ENCODE results near the gene DNAH2.

The DNAH2 gene

DNA sequence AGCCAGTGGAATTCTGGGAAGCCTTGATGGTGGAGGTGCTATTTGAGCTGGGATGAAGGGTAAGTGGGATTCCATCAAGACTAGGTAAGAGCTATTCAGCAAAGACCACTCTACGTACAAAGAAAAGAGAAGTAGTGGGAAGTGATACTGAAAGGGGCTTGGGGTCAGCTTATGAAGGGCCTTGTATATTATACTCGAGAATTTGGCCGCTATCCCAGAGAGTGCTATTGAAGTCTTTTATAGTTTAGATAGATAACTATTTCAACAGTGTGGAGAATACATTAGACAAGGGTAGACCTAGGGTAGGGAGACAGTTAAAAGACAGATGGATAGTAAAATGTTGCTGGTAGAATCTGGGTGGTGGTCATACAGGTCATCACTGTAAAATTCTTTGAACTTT lies 10.3 kb downstream of the DNAH2 start:
- no peak for DNase-seq

- no peak for DNase-seq
These were observed 12.3 kb downstream of the DNAH2 start for GRCh38 chr17:7729816-7730215.

DNA sequence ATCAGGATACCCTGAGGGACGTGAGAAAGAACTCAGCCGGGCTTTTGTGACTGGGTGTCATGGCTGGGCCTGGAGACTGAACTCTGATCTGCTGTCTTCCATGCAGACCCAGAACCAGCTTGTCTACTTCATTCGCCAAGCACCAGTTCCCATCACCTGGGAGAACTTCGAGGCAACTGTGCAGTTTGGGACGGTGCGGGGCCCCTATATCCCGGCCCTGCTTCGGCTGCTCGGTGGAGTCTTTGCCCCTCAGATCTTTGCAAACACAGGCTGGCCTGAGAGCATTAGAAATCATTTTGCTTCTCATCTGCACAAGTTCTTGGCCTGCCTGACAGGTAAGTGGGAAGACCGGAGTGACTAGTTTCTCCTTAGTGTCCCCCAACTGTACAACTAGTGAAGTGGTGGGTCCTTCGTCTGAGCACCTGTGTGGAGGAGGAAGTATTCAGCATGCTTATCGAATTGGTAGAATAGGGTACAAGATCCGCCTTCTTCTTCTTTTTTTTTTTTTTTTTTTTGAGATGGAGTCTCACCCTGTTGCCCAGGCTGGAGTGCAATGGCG lies 15.5 kb downstream of the DNAH2 start:
- DNase-seq, result no peak

DNA sequence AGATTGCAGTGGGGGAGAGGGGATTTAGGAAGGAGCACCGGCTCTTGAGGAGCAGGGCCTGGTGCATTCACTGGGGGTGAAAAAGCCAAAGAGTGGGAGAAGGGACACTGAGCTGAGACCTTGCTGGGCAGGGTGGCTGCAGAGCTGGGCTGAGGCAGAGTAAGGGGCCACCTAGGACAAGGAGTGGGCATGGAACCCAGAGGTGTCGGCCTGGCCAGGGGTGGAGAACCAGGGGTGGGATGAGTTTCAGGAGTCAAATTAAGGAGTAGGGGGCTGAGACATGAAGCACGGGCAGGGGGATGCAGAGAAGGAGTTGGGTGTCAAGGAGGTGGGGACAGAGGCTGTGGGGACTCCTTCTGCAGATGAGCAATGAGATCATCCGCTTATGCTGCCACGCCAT lies 20.1 kb downstream of the DNAH2 start:
- no peak for DNase-seq

- DNase-seq, result no peak
These were observed 22.2 kb downstream of the DNAH2 start for GRCh38 chr17:7739746-7740145.

DNA sequence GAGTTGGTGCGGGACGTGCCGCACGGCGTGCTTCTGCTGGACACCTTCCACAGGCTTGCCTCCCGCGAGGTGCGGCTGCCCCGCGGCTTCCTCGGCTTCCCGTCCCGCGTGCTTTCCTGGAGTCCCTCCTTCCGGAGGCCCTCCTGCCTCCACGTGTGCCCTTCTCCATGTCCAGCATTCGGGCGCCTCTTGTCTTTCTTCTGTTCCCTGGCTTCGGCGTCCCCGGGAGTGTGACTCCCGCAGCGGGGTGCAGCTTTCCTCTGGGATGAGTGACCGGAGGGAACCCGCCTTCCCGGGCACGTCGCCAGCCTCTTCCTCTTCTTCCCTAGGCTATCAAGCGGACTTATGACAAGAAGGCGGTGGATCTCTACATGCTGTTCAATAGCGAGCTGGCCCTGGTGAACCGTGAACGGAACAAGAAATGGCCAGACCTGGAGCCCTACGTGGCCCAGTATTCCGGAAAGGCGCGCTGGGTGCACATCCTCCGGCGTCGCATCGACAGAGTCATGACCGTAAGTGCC lies 23.0 kb downstream of the DNAH2 start:
- no peak for DNase-seq

GRCh38 chr17:7742729-7743128 lies 25.2 kb downstream of the DNAH2 start:
- DNase-seq, result no peak

GRCh38 chr17:7744416-7744815 lies 26.9 kb downstream of the DNAH2 start:
- no peak for DNase-seq

DNA sequence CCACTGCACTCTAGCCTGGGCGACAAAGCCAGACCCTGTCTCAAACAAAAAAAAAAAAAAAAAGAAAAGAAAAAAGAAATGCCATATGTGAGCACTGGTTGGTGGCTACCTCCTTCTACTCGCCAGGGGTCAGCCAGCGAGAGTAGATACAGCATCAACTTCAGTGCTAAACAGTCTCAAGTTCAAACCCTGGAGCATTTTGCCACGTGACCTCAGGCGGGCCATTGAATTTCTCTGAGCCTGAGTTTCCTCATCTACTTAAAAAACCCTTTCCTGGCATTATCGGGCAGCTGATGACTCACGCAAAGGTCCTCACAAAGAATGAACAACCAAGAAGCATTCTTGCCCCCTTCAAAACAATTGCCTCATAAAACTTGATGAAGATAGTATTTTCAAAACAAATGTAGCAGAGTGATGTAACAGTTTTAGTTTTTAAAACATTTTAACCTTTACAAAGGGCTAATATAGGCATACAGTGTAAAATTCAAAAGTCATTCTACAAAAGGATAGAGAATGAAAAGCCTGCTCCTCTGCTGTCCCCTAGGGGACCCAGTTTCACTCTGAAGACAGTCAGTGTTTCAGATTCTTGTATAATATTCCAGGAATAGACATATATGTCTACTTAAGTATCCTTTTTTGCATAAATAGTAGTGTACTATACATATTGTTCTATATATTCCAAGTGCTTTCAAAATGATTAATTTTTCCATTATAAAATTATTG lies 28.4 kb downstream of the DNAH2 start:
- DNase-seq, result no peak

GRCh38 chr17:7747635-7748071 lies 30.1 kb downstream of the DNAH2 start:
- DNase-seq, result no peak

GRCh38 chr17:7748076-7748775 lies 30.7 kb downstream of the DNAH2 start:
- no peak for DNase-seq

- DNase-seq, result no peak
These were observed 32.8 kb downstream of the DNAH2 start for GRCh38 chr17:7750321-7750821.

GRCh38 chr17:7754656-7755055 lies 37.1 kb downstream of the DNAH2 start:
- no peak for DNase-seq

DNA sequence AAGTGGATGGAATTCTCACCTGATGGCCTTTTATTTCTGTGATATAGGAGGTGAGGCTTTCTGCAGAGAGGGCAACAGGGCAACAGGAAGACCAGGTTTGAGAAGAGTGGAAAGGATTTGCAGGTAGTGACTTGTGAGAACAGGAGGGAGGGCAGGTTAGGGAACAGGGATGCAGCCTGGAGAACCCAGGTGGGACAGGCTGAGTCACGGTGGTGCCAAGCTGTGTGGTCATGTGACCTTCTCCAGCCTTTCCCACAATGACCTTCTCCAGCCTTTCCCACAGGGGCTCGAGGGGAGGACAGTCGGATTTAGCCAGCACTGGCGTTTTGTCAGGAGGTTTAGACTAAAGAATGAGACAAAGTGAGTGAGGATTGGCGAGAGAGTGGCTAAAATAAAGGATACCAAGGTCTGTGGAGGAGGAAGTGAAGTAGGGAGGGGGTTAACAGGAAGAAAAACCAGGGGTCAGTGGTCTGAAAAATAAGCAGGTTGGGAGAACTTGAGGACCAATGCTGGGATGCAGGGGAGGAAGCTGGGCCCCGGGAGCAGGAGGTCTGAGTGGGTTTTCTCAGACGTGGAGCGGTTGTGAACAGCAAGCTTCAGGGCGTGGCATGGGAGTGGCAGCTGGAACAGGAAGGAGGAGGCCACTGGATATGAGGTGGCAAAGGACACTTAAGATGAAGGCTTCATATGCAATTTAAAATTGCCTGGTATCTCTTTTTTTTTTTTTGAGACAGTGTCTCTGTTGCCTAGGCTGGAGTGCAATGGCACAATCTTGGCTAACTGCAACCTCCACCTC lies 37.7 kb downstream of the DNAH2 start:
- no peak for DNase-seq

GRCh38 chr17:7756968-7757367 lies 39.4 kb downstream of the DNAH2 start:
- DNase-seq, result no peak

GRCh38 chr17:7763919-7764318 lies 46.4 kb downstream of the DNAH2 start:
- DNase-seq, result no peak

GRCh38 chr17:7767004-7767403 lies 49.5 kb downstream of the DNAH2 start:
- DNase-seq, result no peak

DNA sequence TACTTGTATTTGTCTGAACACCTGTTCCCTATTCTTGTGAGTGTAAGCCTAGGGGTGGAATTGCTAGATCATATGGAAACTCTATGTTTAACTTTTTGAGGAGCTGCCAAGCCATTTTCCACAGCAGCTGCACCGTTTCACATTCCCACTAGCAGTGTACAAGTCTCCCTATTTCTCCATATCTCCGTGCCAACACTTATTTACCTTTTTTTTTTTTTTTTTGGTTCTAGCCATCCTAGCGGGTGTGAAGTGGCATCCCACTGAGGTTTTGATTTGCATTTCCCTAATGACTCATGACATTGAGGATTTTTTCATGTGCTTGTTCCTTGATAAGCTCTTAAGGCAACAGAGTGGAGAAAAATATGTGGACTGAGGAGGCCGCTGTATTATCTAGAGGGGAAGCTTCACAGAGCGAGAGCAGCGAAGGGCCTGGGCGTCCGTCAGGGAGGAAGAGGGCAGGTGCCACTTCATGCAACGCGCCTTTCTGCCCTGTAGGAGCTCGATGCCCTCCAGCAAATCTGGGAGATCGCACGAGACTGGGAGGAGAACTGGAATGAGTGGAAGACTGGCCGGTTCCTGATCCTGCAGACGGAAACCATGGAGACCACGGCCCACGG lies 50.0 kb downstream of the DNAH2 start:
- DNase-seq, result no peak

- DNase-seq, result no peak
These were observed 52.3 kb downstream of the DNAH2 start for GRCh38 chr17:7769854-7770253.

DNA sequence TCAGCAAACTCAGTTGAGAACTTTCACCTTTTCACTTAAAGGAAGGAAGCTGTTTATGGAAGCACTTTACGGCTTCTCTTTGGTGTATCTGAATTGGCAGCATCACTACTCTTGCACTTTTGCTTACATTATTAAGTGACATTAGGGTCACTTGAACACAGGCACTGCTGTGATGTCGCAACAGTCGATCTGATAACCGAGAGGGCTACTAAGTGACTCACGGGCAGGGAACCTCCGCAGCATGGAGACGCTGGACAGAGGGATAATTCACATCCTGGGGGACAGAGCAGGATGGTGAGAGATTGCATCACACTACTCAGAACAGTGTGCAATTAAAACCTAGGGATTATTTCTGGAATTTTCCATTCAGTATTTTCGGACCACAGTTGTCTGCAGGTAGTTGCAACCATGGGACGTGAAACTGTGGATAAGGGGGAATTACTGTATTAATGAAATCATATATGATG lies 56.5 kb downstream of the DNAH2 start:
- DNase-seq, result no peak

- DNase-seq, result no peak
These were observed 57.5 kb downstream of the DNAH2 start for GRCh38 chr17:7775051-7775450.

DNA sequence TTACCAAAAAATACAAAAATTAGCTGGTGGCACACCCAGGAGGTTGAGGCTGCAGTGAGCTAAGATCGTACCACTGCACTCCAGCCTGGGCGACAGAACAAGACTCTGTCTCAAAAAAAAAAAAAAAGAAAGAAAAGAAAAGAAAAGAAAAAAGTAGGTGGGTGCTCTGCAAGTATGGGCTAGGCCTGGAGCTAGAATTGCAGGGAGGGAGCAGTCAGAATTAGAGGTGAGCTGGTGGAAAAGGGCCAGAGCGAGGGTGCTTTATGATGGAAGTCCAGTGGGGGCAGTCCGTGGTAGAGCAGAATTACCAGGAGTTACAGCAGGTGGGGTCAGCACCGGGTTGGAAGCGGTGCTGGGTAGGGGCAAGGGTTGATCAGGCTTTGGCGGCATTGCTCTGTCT lies 59.5 kb downstream of the DNAH2 start:
- no peak for DNase-seq
